HepG2 (cell line): ENCODE data around the gene ABCC2. TPM values are rescaled to one million over a fixed set of nuclear protein-coding genes. Genes with fewer than 3 reads are reported as not detected.

Source experiments
- ATAC-seq: fragments of 200-7000 bp; cut with Tn5 transposase; 3 replicates; pipeline ENCODE4 v1.9.1; 2020; ENCODE audit warnings: mild to moderate bottlenecking, moderate library complexity
- BruUV-seq: library from RNA; stranded (reverse); fragments of 400-500 nt; replicated peaks from 2 replicates; lab custom pipeline; 2021; lab: Mats Ljungman, UMichigan
- CTCF ChIA-PET: fragments of 300-600 bp; formaldehyde crosslinking; extraction: SDS; loops from one replicate; lab custom pipeline; 2021; ENCODE audit warnings: low total read pairs, inconsistent platforms, low intra/inter-chr PET ratio; lab: Yijun Ruan, JAX
- POLR2A ChIA-PET: fragments of 350-600 bp; sonication (Branson Sonifier 250); formaldehyde crosslinking; loops from one replicate; lab custom pipeline; 2020; ENCODE audit warnings: antibody characterized with exemption, inconsistent platforms; lab: Yijun Ruan, JAX
- DNase-seq: peaks from one replicate; pipeline ENCODE4 v3.0.0-alpha.2; 2015; ENCODE audit warnings: low spot score
- FAIRE-seq: peaks from 3 replicates; lab custom pipeline; 2011; peaks lifted over from hg19 to GRCh38; lab: Jason Lieb, UNC
- H2AFZ ChIP-seq: one replicate; pipeline ENCODE4 v1.6.1; 2011; ENCODE audit warnings: low read length, inconsistent platforms
- H3K27ac ChIP-seq: fragments of 300-600 bp; 3 replicates; pipeline ENCODE4 v1.8.0; 2011; ENCODE audit warnings: mixed run types, mild to moderate bottlenecking, mixed read lengths, low read length, inconsistent platforms; ENCODE audit not compliant: insufficient read depth; ENCODE audit errors: extremely low read length
- H3K27me3 ChIP-seq, 2 experiments: fragments of 200-600 bp in 1 of 2; 2 replicates in 1 of 2; 3 replicates in 1 of 2; pipeline versions ENCODE4 v1.6.0 to v1.8.0; 2011; ENCODE audit warnings: low read length in 2 of 2, mild to moderate bottlenecking in 2 of 2, moderate library complexity in 2 of 2, inconsistent platforms in 1 of 2; ENCODE audit not compliant: insufficient read depth in 2 of 2, control insufficient read depth in 1 of 2
- H3K36me3 ChIP-seq, 2 experiments: fragments of 200-600 bp in 1 of 2; replicated peaks in 1 of 2; 2 replicates in 1 of 2; 3 replicates in 1 of 2; pipeline versions ENCODE4 v1.5.1 to v1.8.0; 2011; ENCODE audit warnings: low read length in 2 of 2, inconsistent platforms in 1 of 2; ENCODE audit not compliant: insufficient read depth in 2 of 2, control insufficient read depth in 1 of 2
- H3K4me1 ChIP-seq: 2 replicates; pipeline ENCODE4 v1.5.1; 2012; ENCODE audit warnings: low read length, inconsistent platforms; ENCODE audit not compliant: insufficient read depth
- H3K4me2 ChIP-seq: 2 replicates; pipeline ENCODE4 v1.6.0; 2011; ENCODE audit warnings: low read depth, low read length, inconsistent platforms
- H3K4me3 ChIP-seq, 3 experiments: fragments of 200-600 bp in 1 of 3; sonication (generic), shearing (Covaris generic) in 1 of 3; replicated peaks in 1 of 3; 2 replicates each; pipeline ENCODE4 v1.5.1; 2011 to 2016; ENCODE audit warnings: low read length in 3 of 3, inconsistent platforms in 2 of 3, low read depth in 2 of 3, mild to moderate bottlenecking in 2 of 3, control low read depth in 1 of 3, mixed read lengths in 1 of 3; ENCODE audit not compliant: insufficient read depth in 1 of 3
- H3K79me2 ChIP-seq: one replicate; pipeline ENCODE4 v1.6.1; 2011; ENCODE audit warnings: low read length, inconsistent platforms; ENCODE audit not compliant: insufficient read depth
- H3K9ac ChIP-seq: 2 replicates; pipeline ENCODE4 v1.6.0; 2011; ENCODE audit warnings: mild to moderate bottlenecking, low read depth, low read length, inconsistent platforms; ENCODE audit not compliant: insufficient read depth
- H3K9me3 ChIP-seq: 2 replicates; pipeline ENCODE4 v1.5.1; 2012; ENCODE audit warnings: mild to moderate bottlenecking, low read length
- H4K20me1 ChIP-seq: 2 replicates; pipeline ENCODE4 v1.6.0; 2011; ENCODE audit warnings: inconsistent platforms, mild to moderate bottlenecking, low read length, moderate library complexity; ENCODE audit not compliant: insufficient read depth
- ARHGAP35 ChIP-seq: sonication (generic); formaldehyde crosslinking; IDR thresholded peaks from 2 replicates; pipeline ENCODE4 v1.9.0; 2022; ENCODE audit warnings: mild to moderate bottlenecking, inconsistent platforms, moderate library complexity, missing genetic modification reagents, borderline replicate concordance
- ELF1 ChIP-seq: sonication (generic); formaldehyde crosslinking; IDR thresholded peaks from 2 replicates; pipeline ENCODE4 v1.4.0; 2020; ENCODE audit warnings: missing genetic modification reagents
- FOXK1 ChIP-seq: sonication (generic); formaldehyde crosslinking; IDR thresholded peaks from 2 replicates; pipeline ENCODE4 v1.4.0; 2020; ENCODE audit warnings: low read depth, missing genetic modification reagents, borderline replicate concordance
- NCOA1 ChIP-seq: sonication (generic); formaldehyde crosslinking; IDR thresholded peaks from 2 replicates; pipeline ENCODE4 v1.9.0; 2021; ENCODE audit warnings: missing genetic modification reagents
- NONO ChIP-seq, 2 experiments: fragments of 450-650 bp in 1 of 2; sonication (generic) in 1 of 2; formaldehyde crosslinking in 1 of 2; IDR thresholded peaks in 1 of 2; conservative IDR thresholded peaks in 1 of 2; 2 replicates each; pipeline versions ENCODE4 v1.6.1 to v1.8.0; 2017 to 2022; ENCODE audit warnings: mild to moderate bottlenecking in 1 of 2, missing genetic modification reagents in 1 of 2, moderate library complexity in 1 of 2
- SAP130 ChIP-seq: IDR thresholded peaks from 2 replicates; pipeline ENCODE4 v1.6.1; 2016; ENCODE audit warnings: low read depth
- SRF ChIP-seq: IDR thresholded peaks from 2 replicates; pipeline ENCODE4 v1.6.1; 2011; ENCODE audit warnings: mild to moderate bottlenecking, low read depth, low read length, moderate library complexity
- ZBTB7A ChIP-seq: sonication (generic); formaldehyde crosslinking; IDR thresholded peaks from 2 replicates; pipeline ENCODE4 v1.8.0; 2022; ENCODE audit warnings: mild to moderate bottlenecking, missing genetic modification reagents
- ZC3H13 ChIP-seq: sonication (generic); formaldehyde crosslinking; IDR thresholded peaks from 2 replicates; pipeline ENCODE4 v1.8.1; 2023; ENCODE audit warnings: mild to moderate bottlenecking, missing genetic modification reagents, moderate library complexity
- ZNF350 ChIP-seq: sonication (generic); formaldehyde crosslinking; IDR thresholded peaks from 2 replicates; pipeline ENCODE4 v1.4.0; 2020; ENCODE audit warnings: mild to moderate bottlenecking, low read depth, missing genetic modification reagents, borderline replicate concordance
- WGBS: methylation state at CpG from one replicate; pipeline ENCODE4 v1.1.6; 2017; ENCODE audit warnings: low lambda C conversion rate; 5-methylcytosine and 5-hydroxymethylcytosine counted together
- in situ Hi-C: cut with HindIII; loops from 2 replicates; pipeline ENCODE4 v1.10.0; 2017; ENCODE audit warnings: low pct_unique_long_range_greater_than_20kb; ENCODE audit not compliant: extremely low pct_ligation_motif_present
- intact Hi-C: fragments of 100-400 bp; cut with micrococcal nuclease; formaldehyde crosslinking; loops from one replicate; pipeline ENCODE4 v1.10.0; 2022; ENCODE audit not compliant: unreplicated experiment
- polyA plus RNA-seq, 8 experiments: library from polyadenylated mRNA; depleted of rRNA in 3 of 8; stranded (reverse) in 7 of 8; unstranded in 1 of 8; fragments of >200 nt; fragmentation: Illumina TruSeq in 4 of 8; extraction: Trizol in 4 of 8; gene quantifications; 2 replicates each; pipeline versions ENCODE4 v1.2.1 to v1.2.3, GENCODE V29; 2011 to 2016; ENCODE audit warnings: low read depth in 4 of 8, missing spikeins in 1 of 8, mixed read lengths in 1 of 8; ENCODE audit not compliant: insufficient read depth in 1 of 8
- total RNA-seq, 5 experiments: library from RNA; depleted of rRNA; stranded (reverse); fragments of >200 nt; fragmentation: Illumina TruSeq; extraction: Trizol; gene quantifications; 2 replicates each; pipeline ENCODE4 v1.2.3, GENCODE V29; 2016; ENCODE audit warnings: low read depth in 1 of 5
- TF ChIP-seq, protein P1 (sequence below), 2 experiments: IDR thresholded peaks; 2 replicates each; pipeline ENCODE4 v1.6.1; 2011 to 2012; ENCODE audit warnings: low read length in 2 of 2, borderline replicate concordance in 1 of 2, low read depth in 1 of 2, mild to moderate bottlenecking in 1 of 2, moderate library complexity in 1 of 2
- TF ChIP-seq, protein P2 (sequence below): sonication (generic); formaldehyde crosslinking; conservative IDR thresholded peaks from 2 replicates; pipeline ENCODE4 v1.4.0; 2020; ENCODE audit warnings: missing genetic modification reagents
- TF ChIP-seq, protein P3 (sequence below): sonication (generic); formaldehyde crosslinking; IDR thresholded peaks from 2 replicates; pipeline ENCODE4 v1.4.0; 2020; ENCODE audit warnings: missing genetic modification reagents
- TF ChIP-seq, protein P4 (sequence below): sonication (generic); formaldehyde crosslinking; IDR thresholded peaks from 2 replicates; pipeline ENCODE4 v1.8.1; 2023; ENCODE audit warnings: missing genetic modification reagents, inconsistent platforms, borderline replicate concordance

The ABCC2 gene
- total and polyA plus RNA-seq, 2 of the 13 experiments (the other 11 are each of a cell fraction or from before 2014, with no cell fraction given) = 181 to 497 TPM

DNA sequence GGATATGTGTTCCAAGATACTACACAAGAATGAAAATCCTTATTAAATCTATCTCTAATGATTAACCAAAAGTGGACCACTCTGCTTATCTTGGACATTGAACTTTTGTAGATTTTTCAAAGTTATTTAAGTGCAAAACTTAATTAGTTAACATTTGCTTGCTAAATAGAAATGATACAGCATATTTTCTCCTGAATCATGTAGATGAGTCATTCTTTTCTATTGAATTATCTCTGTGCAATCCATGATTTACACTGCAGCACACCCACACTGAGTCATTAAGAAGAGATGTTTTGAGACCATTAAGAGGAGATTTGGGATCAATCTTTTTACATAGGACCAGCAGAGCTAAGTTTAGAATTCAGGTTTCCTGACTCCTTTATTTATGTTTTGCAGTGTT lies 6.6 kb upstream of the ABCC2 start (continued):
- TF ChIP-seq NCOA1 (no peak), NONO (IDR thresholded peaks at IDR 0.05) (no peak), NONO (CRISPR knock-in tag; conservative IDR thresholded peaks at IDR 0.05) (no peak), ZC3H13 (CRISPR knock-in tag) (no peak), ARHGAP35 (no peak)
- TF ChIP-seq, protein P1, sequence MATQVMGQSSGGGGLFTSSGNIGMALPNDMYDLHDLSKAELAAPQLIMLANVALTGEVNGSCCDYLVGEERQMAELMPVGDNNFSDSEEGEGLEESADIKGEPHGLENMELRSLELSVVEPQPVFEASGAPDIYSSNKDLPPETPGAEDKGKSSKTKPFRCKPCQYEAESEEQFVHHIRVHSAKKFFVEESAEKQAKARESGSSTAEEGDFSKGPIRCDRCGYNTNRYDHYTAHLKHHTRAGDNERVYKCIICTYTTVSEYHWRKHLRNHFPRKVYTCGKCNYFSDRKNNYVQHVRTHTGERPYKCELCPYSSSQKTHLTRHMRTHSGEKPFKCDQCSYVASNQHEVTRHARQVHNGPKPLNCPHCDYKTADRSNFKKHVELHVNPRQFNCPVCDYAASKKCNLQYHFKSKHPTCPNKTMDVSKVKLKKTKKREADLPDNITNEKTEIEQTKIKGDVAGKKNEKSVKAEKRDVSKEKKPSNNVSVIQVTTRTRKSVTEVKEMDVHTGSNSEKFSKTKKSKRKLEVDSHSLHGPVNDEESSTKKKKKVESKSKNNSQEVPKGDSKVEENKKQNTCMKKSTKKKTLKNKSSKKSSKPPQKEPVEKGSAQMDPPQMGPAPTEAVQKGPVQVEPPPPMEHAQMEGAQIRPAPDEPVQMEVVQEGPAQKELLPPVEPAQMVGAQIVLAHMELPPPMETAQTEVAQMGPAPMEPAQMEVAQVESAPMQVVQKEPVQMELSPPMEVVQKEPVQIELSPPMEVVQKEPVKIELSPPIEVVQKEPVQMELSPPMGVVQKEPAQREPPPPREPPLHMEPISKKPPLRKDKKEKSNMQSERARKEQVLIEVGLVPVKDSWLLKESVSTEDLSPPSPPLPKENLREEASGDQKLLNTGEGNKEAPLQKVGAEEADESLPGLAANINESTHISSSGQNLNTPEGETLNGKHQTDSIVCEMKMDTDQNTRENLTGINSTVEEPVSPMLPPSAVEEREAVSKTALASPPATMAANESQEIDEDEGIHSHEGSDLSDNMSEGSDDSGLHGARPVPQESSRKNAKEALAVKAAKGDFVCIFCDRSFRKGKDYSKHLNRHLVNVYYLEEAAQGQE (IDR thresholded peaks at IDR 0.05; ENCODE audit: borderline replicate concordance in 1 of 2, low read depth in 1 of 2, low read length in 2 of 2) = no peak

DNA sequence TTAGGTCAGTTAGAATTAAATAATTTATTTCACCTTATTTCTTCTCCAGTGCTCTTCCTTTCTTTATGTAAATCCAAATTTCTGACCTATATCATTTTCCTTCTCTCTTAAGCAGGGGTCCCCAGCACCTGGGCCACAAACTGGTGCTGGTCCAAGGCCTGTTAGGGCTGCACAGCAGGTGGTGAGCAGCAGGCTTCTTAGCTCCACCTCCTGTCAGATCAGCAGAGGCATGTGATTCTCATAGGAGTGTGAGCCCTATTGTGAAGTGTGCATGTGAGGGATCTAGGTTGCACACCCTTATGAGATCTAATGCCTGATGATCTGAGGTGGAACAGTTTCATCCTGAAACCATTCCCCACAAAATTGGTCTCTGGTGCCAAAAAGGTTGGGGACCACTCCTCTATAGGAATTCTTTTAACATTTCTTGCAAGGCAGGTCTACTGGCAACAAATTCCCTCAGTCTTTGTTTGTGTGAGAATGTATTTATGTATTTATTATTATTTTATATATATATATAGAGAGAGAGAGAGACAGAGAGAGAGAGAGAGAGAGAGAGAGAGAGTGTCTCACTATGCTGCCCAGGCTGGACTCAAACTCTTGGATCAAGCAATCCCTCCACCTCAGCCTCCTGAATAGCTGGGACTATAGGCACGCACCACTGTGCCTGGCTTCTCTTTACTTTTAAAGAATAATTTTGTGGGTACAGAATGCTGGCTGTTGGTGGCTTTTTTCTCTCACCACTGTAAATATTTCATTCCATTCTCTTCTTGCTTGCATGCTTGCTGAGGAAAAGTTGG lies 4.3 kb upstream of the ABCC2 start:
- Histone ChIP-seq H3K79me2 (peaks cover 7% of the 10 kb centered on the region), H3K9ac (no peak overlapping the region), H4K20me1 (no peaks in the 10 kb centered on the region), H3K9me3 (no peaks in the 10 kb centered on the region), H3K4me2 (peak overlapping the region; percentile 79), H3K36me3 (no peaks in the 10 kb centered on the region), H3K27ac (peak overlapping the region; percentile 95), H3K27me3 (no peaks in the 10 kb centered on the region; a peak in 1 of 5 replicates), H3K4me3 (no peak overlapping the region), H2AFZ (no peak overlapping the region), H3K4me1 (peaks cover 76% of the 10 kb centered on the region)
- BruUV-seq = no TSS peak
- intact Hi-C loops = no loop called here
- ChIA-PET POLR2A (interaction anchor here (1.0 to 1.5 kb wide), 3 partner anchors 10 to 46 kb away, joined by 3 to 8 read pairs (median 3); partner anchors contain the start of genes COX15 and CUTC), CTCF (no interaction called here)
- DNase-seq (peak; percentile 39), FAIRE-seq (peak; percentile 63), ATAC-seq (no peak)
- WGBS = 83% methylated on average over 1 of the region's 1 CpG
- in situ Hi-C loops = no loop called here
- TF ChIP-seq, protein P2, sequence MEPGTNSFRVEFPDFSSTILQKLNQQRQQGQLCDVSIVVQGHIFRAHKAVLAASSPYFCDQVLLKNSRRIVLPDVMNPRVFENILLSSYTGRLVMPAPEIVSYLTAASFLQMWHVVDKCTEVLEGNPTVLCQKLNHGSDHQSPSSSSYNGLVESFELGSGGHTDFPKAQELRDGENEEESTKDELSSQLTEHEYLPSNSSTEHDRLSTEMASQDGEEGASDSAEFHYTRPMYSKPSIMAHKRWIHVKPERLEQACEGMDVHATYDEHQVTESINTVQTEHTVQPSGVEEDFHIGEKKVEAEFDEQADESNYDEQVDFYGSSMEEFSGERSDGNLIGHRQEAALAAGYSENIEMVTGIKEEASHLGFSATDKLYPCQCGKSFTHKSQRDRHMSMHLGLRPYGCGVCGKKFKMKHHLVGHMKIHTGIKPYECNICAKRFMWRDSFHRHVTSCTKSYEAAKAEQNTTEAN (CRISPR knock-in tag) = 0 out of 2 replicates have a peak, but pooled peaks have one; percentile 47
- TF ChIP-seq ZBTB7A (CRISPR knock-in tag) = no peak
- TF ChIP-seq ELF1 (CRISPR knock-in tag) = no peak
- TF ChIP-seq FOXK1 (CRISPR knock-in tag) = no peak
- TF ChIP-seq, protein P3, sequence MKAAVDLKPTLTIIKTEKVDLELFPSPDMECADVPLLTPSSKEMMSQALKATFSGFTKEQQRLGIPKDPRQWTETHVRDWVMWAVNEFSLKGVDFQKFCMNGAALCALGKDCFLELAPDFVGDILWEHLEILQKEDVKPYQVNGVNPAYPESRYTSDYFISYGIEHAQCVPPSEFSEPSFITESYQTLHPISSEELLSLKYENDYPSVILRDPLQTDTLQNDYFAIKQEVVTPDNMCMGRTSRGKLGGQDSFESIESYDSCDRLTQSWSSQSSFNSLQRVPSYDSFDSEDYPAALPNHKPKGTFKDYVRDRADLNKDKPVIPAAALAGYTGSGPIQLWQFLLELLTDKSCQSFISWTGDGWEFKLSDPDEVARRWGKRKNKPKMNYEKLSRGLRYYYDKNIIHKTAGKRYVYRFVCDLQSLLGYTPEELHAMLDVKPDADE (CRISPR knock-in tag) = no peak
- TF ChIP-seq, protein P4, sequence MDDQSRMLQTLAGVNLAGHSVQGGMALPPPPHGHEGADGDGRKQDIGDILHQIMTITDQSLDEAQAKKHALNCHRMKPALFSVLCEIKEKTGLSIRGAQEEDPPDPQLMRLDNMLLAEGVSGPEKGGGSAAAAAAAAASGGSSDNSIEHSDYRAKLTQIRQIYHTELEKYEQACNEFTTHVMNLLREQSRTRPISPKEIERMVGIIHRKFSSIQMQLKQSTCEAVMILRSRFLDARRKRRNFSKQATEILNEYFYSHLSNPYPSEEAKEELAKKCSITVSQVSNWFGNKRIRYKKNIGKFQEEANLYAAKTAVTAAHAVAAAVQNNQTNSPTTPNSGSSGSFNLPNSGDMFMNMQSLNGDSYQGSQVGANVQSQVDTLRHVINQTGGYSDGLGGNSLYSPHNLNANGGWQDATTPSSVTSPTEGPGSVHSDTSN (CRISPR knock-in tag) = no peak
- TF ChIP-seq SAP130 (CRISPR knock-in tag) = peak; percentile 38
- TF ChIP-seq SRF = no peak
- TF ChIP-seq ZNF350 (CRISPR knock-in tag) = no peak
